Smooth muscle cell (in vitro differentiated cells): ENCODE results near the gene RALB. TPM values are rescaled to one million over a fixed set of nuclear protein-coding genes. Genes with fewer than 3 reads are reported as not detected.
A peak's percentile ranks its signal among the peaks of the same experiment; 100 is the strongest.

Source experiments
- DNase-seq: peaks from one replicate; lab custom pipeline; 2025; ENCODE audit not compliant: unreplicated experiment; lab: John Stamatoyannopoulos, UW
- H2AFZ ChIP-seq: fragments of 200-600 bp; sonication (generic); 2 replicates; pipeline ENCODE4 v1.6.0; 2016; ENCODE audit warnings: antibody characterized with exemption, low read depth, mild to moderate bottlenecking
- H3F3A ChIP-seq: fragments of 200-600 bp; sonication (generic); 2 replicates; pipeline ENCODE4 v1.6.0; 2017; ENCODE audit warnings: antibody characterized with exemption, low read depth
- H3K27ac ChIP-seq: fragments of 200-600 bp; sonication (generic); 2 replicates; pipeline ENCODE4 v1.5.1; 2016; ENCODE audit warnings: low read depth, mild to moderate bottlenecking
- H3K27me3 ChIP-seq: fragments of 200-600 bp; sonication (generic); 2 replicates; pipeline ENCODE4 v1.6.1; 2016; ENCODE audit warnings: low read depth, mild to moderate bottlenecking
- H3K36me3 ChIP-seq: fragments of 200-600 bp; sonication (generic); 2 replicates; pipeline ENCODE4 v1.5.1; 2016; ENCODE audit warnings: low read depth
- H3K4me1 ChIP-seq: fragments of 200-600 bp; sonication (generic); 2 replicates; pipeline ENCODE4 v1.5.1; 2016; ENCODE audit warnings: low read depth
- H3K4me2 ChIP-seq: fragments of 200-600 bp; sonication (generic); 2 replicates; pipeline ENCODE4 v1.6.0; 2016; ENCODE audit warnings: mild to moderate bottlenecking
- H3K4me3 ChIP-seq: fragments of 200-600 bp; sonication (generic); 2 replicates; pipeline ENCODE4 v1.5.1; 2016; ENCODE audit warnings: mild to moderate bottlenecking
- H3K79me2 ChIP-seq: fragments of 200-600 bp; sonication (generic); 2 replicates; pipeline ENCODE4 v1.6.0; 2016; ENCODE audit warnings: low read depth, mild to moderate bottlenecking
- H3K9ac ChIP-seq: fragments of 200-600 bp; sonication (generic); 2 replicates; pipeline ENCODE4 v1.6.0; 2016; ENCODE audit warnings: low read depth
- H3K9me3 ChIP-seq: fragments of 200-600 bp; sonication (generic); replicated peaks from 2 replicates; pipeline ENCODE4 v1.5.1; 2016; ENCODE audit warnings: low read depth
- H4K20me1 ChIP-seq: fragments of 200-600 bp; sonication (generic); 2 replicates; pipeline ENCODE4 v1.6.0; 2016; ENCODE audit warnings: low read depth
- CTCF ChIP-seq: fragments of 200-600 bp; sonication (generic); IDR thresholded peaks from 2 replicates; pipeline ENCODE4 v1.5.1; 2017; ENCODE audit warnings: borderline replicate concordance, mild to moderate bottlenecking, antibody characterized with exemption; ENCODE audit not compliant: insufficient read depth, poor library complexity, severe bottlenecking
- WGBS: methylation state at CpG from one replicate; pipeline ENCODE4 v1.1.7; 2016; ENCODE audit warnings: low lambda C conversion rate; 5-methylcytosine and 5-hydroxymethylcytosine counted together
- polyA plus RNA-seq: library from polyadenylated mRNA; unstranded; fragments of >200 nt; fragmentation: Nextera tagmentation; extraction: Ambion mirVana; gene quantifications from 2 replicates; pipeline ENCODE4 v1.2.1, GENCODE V29; 2016
- total RNA-seq: library from RNA; depleted of rRNA; stranded (reverse); fragments of >200 nt; gene quantifications from 2 replicates; pipeline ENCODE4 v1.2.3, GENCODE V29; 2014

Gene RALB
- total and polyA plus RNA-seq, 2 experiments from 2014 or later: 69.9 to 73.4 TPM

- Histone ChIP-seq H3K4me1 (peaks cover 5% of the 10 kb centered on the region), H3K4me3 (no peak overlapping the region), H3K9ac (no peak overlapping the region), H3K79me2 (no peaks in the 10 kb centered on the region), H3K9me3 (no peaks in the 10 kb centered on the region), H3K36me3 (no peaks in the 10 kb centered on the region), H3K27ac (no peak overlapping the region), H4K20me1 (peaks cover 3% of the 10 kb centered on the region), H3F3A (no peaks in the 10 kb centered on the region), H3K27me3 (peaks cover 73% of the 10 kb centered on the region), H3K4me2 (no peak overlapping the region), H2AFZ (no peak overlapping the region)
- WGBS: 82% methylated on average over 7 of the region's 7 CpGs
- DNase-seq: no peak
- no peak for TF ChIP-seq CTCF
Observed at GRCh38 chr2:120341977-120342376, 89.3 kb downstream of the RALB start.

- H3K79me2 ChIP-seq: no peaks in the 10 kb centered on the region
- H3K36me3 ChIP-seq: no peaks in the 10 kb centered on the region
- no peak overlapping the region for H2AFZ ChIP-seq
- no peak overlapping the region for H3K4me3 ChIP-seq
- peaks cover 6% of the 10 kb centered on the region for H4K20me1 ChIP-seq
- peaks cover 78% of the 10 kb centered on the region for H3K27me3 ChIP-seq
- no peaks in the 10 kb centered on the region for H3K9me3 ChIP-seq
- DNase-seq: no peak
- H3K4me1 ChIP-seq: peaks cover 5% of the 10 kb centered on the region
- no peak overlapping the region for H3K9ac ChIP-seq
- no peaks in the 10 kb centered on the region for H3F3A ChIP-seq
- 49% methylated on average over 7 of the region's 7 CpGs for WGBS
- no peak for TF ChIP-seq CTCF
- H3K27ac ChIP-seq: no peak overlapping the region
- no peak overlapping the region for H3K4me2 ChIP-seq
Observed at GRCh38 chr2:120342446-120342845, 89.8 kb downstream of the RALB start.

- Histone ChIP-seq H3K4me2 (peak overlapping the region; percentile 93), H3K4me3 (no peak overlapping the region), H3K4me1 (peaks cover 5% of the 10 kb centered on the region), H3K27ac (no peak overlapping the region), H3K27me3 (peaks cover 83% of the 10 kb centered on the region), H3F3A (no peaks in the 10 kb centered on the region), H4K20me1 (peaks cover 10% of the 10 kb centered on the region), H3K36me3 (no peaks in the 10 kb centered on the region), H3K9ac (no peak overlapping the region), H3K9me3 (no peaks in the 10 kb centered on the region), H2AFZ (no peak overlapping the region), H3K79me2 (no peaks in the 10 kb centered on the region)
- no peak for TF ChIP-seq CTCF
- whole genome bisulfite sequencing: 47% methylated on average over 5 of the region's 5 CpGs
- no peak for DNase-seq
Observed at GRCh38 chr2:120343100-120343432, 90.4 kb downstream of the RALB start.

- peak; percentile 63 for DNase-seq
- Histone ChIP-seq H3K4me1 (peaks cover 5% of the 10 kb centered on the region), H3K27ac (no peak overlapping the region), H3K36me3 (no peaks in the 10 kb centered on the region), H3K4me3 (peak overlapping the region; percentile 60), H4K20me1 (peaks cover 10% of the 10 kb centered on the region), H3K79me2 (no peaks in the 10 kb centered on the region), H3K9ac (no peak overlapping the region), H3K9me3 (no peaks in the 10 kb centered on the region), H3K4me2 (peak overlapping the region; percentile 93), H2AFZ (no peak overlapping the region), H3F3A (no peaks in the 10 kb centered on the region), H3K27me3 (peaks cover 83% of the 10 kb centered on the region)
- peak; percentile 92 for TF ChIP-seq CTCF
- WGBS: 9% methylated on average over 42 of the region's 43 CpGs
Observed at GRCh38 chr2:120343433-120344105, 90.9 kb downstream of the RALB start.
